BLaER1 (cell line): Measurements from ENCODE around the gene IL1RL1.

ENCODE experiments used
- H3K27ac ChIP-seq: shearing (Covaris generic); formaldehyde crosslinking; 2 replicates; pipeline ENCODE4 v1.8.1; 2022
- H3K27me3 ChIP-seq: shearing (Covaris generic); formaldehyde crosslinking; 2 replicates; pipeline ENCODE4 v1.8.1; 2022
- H3K36me3 ChIP-seq: shearing (Covaris generic); formaldehyde crosslinking; 2 replicates; pipeline ENCODE4 v1.8.1; 2022
- H3K4me1 ChIP-seq: shearing (Covaris generic); formaldehyde crosslinking; 2 replicates; pipeline ENCODE4 v1.8.1; 2022
- H3K4me2 ChIP-seq: shearing (Covaris generic); formaldehyde crosslinking; 2 replicates; pipeline ENCODE4 v1.8.1; 2022
- H3K4me3 ChIP-seq: shearing (Covaris generic); formaldehyde crosslinking; 2 replicates; pipeline ENCODE4 v1.8.1; 2022
- H3K9ac ChIP-seq: shearing (Covaris generic); formaldehyde crosslinking; 2 replicates; pipeline ENCODE4 v1.8.1; 2022
- H3K9me3 ChIP-seq: shearing (Covaris generic); formaldehyde crosslinking; 2 replicates; pipeline ENCODE4 v1.8.1; 2022
- H4K20me1 ChIP-seq: shearing (Covaris generic); formaldehyde crosslinking; 2 replicates; pipeline ENCODE4 v1.8.1; 2022
- Cebpa-rat ChIP-seq: shearing (Covaris generic); IDR thresholded peaks from 2 replicates; pipeline ENCODE4 v1.8.1; 2022

IL1RL1 gene

GRCh38 chr2:102386004-102386403 lies 74.6 kb downstream of the IL1RL1 start:
- Histone ChIP-seq H3K27me3 (no peaks in the 10 kb centered on the region), H3K4me2 (no peak overlapping the region), H3K27ac (no peak overlapping the region), H3K4me3 (no peak overlapping the region), H3K36me3 (no peaks in the 10 kb centered on the region), H4K20me1 (no peaks in the 10 kb centered on the region), H3K9me3 (peaks cover 20% of the 10 kb centered on the region), H3K9ac (no peak overlapping the region), H3K4me1 (no peaks in the 10 kb centered on the region)
- TF ChIP-seq Cebpa-rat: no peak

GRCh38 chr2:102386867-102387541 lies 75.6 kb downstream of the IL1RL1 start:
- Histone ChIP-seq H3K27me3 (no peaks in the 10 kb centered on the region), H3K9me3 (peaks cover 20% of the 10 kb centered on the region), H3K9ac (no peak overlapping the region), H3K36me3 (no peaks in the 10 kb centered on the region), H3K4me2 (no peak overlapping the region), H3K4me1 (no peaks in the 10 kb centered on the region), H3K4me3 (no peak overlapping the region), H3K27ac (no peak overlapping the region), H4K20me1 (no peaks in the 10 kb centered on the region)
- no peak for TF ChIP-seq Cebpa-rat

- Histone ChIP-seq H4K20me1 (no peaks in the 10 kb centered on the region), H3K36me3 (no peaks in the 10 kb centered on the region), H3K4me1 (no peaks in the 10 kb centered on the region), H3K4me2 (no peak overlapping the region), H3K9me3 (peaks cover 16% of the 10 kb centered on the region), H3K27ac (no peak overlapping the region), H3K4me3 (no peak overlapping the region), H3K27me3 (no peaks in the 10 kb centered on the region), H3K9ac (no peak overlapping the region)
- no peak for TF ChIP-seq Cebpa-rat
These were observed 76.6 kb downstream of the IL1RL1 start for GRCh38 chr2:102387763-102388546.

- Histone ChIP-seq H3K27ac (no peak overlapping the region), H3K9me3 (no peaks in the 10 kb centered on the region), H3K27me3 (no peaks in the 10 kb centered on the region), H3K9ac (no peak overlapping the region), H3K4me2 (no peak overlapping the region), H3K4me1 (no peaks in the 10 kb centered on the region), H3K36me3 (no peaks in the 10 kb centered on the region), H4K20me1 (no peaks in the 10 kb centered on the region), H3K4me3 (no peak overlapping the region)
- TF ChIP-seq Cebpa-rat: no peak
These were observed 80.2 kb downstream of the IL1RL1 start for GRCh38 chr2:102391565-102391964.

- no peaks in the 10 kb centered on the region for H3K36me3 ChIP-seq
- no peaks in the 10 kb centered on the region for H4K20me1 ChIP-seq
- no peak overlapping the region for H3K27ac ChIP-seq
- H3K9ac ChIP-seq: no peak overlapping the region
- no peak overlapping the region for H3K4me3 ChIP-seq
- H3K27me3 ChIP-seq: no peaks in the 10 kb centered on the region
- no peak overlapping the region for H3K4me2 ChIP-seq
- H3K9me3 ChIP-seq: no peaks in the 10 kb centered on the region
- no peak for TF ChIP-seq Cebpa-rat
- no peaks in the 10 kb centered on the region for H3K4me1 ChIP-seq
These were observed 80.7 kb downstream of the IL1RL1 start for GRCh38 chr2:102392096-102392495.

GRCh38 chr2:102392942-102393341 lies 81.6 kb downstream of the IL1RL1 start:
- Histone ChIP-seq H3K4me2 (no peak overlapping the region), H3K4me1 (no peaks in the 10 kb centered on the region), H3K9me3 (no peaks in the 10 kb centered on the region), H4K20me1 (no peaks in the 10 kb centered on the region), H3K27me3 (no peaks in the 10 kb centered on the region), H3K36me3 (no peaks in the 10 kb centered on the region), H3K27ac (no peak overlapping the region), H3K4me3 (no peak overlapping the region), H3K9ac (no peak overlapping the region)
- TF ChIP-seq Cebpa-rat: no peak

- no peaks in the 10 kb centered on the region for H3K4me1 ChIP-seq
- no peaks in the 10 kb centered on the region for H3K27me3 ChIP-seq
- no peak overlapping the region for H3K9ac ChIP-seq
- no peak for TF ChIP-seq Cebpa-rat
- no peak overlapping the region for H3K27ac ChIP-seq
- H3K4me3 ChIP-seq: no peak overlapping the region
- H3K9me3 ChIP-seq: no peaks in the 10 kb centered on the region
- H4K20me1 ChIP-seq: no peaks in the 10 kb centered on the region
- H3K36me3 ChIP-seq: no peaks in the 10 kb centered on the region
- H3K4me2 ChIP-seq: no peak overlapping the region
These were observed 84.6 kb downstream of the IL1RL1 start for GRCh38 chr2:102396012-102396411.

GRCh38 chr2:102397209-102397608 lies 85.8 kb downstream of the IL1RL1 start:
- Histone ChIP-seq H4K20me1 (no peaks in the 10 kb centered on the region), H3K9me3 (no peaks in the 10 kb centered on the region), H3K9ac (no peak overlapping the region), H3K27ac (no peak overlapping the region), H3K27me3 (no peaks in the 10 kb centered on the region), H3K4me1 (no peaks in the 10 kb centered on the region), H3K4me3 (no peak overlapping the region), H3K36me3 (no peaks in the 10 kb centered on the region), H3K4me2 (no peak overlapping the region)
- no peak for TF ChIP-seq Cebpa-rat

- TF ChIP-seq Cebpa-rat: no peak
- no peaks in the 10 kb centered on the region for H4K20me1 ChIP-seq
- no peak overlapping the region for H3K4me3 ChIP-seq
- H3K4me1 ChIP-seq: no peaks in the 10 kb centered on the region
- no peaks in the 10 kb centered on the region for H3K27me3 ChIP-seq
- H3K9me3 ChIP-seq: no peaks in the 10 kb centered on the region
- H3K27ac ChIP-seq: no peak overlapping the region
- no peaks in the 10 kb centered on the region for H3K36me3 ChIP-seq
- no peak overlapping the region for H3K9ac ChIP-seq
- no peak overlapping the region for H3K4me2 ChIP-seq
These were observed 88.3 kb downstream of the IL1RL1 start for GRCh38 chr2:102399499-102400141.

- no peak for TF ChIP-seq Cebpa-rat
- Histone ChIP-seq H3K4me2 (no peak overlapping the region), H3K9me3 (no peaks in the 10 kb centered on the region), H4K20me1 (no peaks in the 10 kb centered on the region), H3K36me3 (no peaks in the 10 kb centered on the region), H3K4me3 (no peak overlapping the region), H3K27ac (no peak overlapping the region), H3K27me3 (no peaks in the 10 kb centered on the region), H3K9ac (no peak overlapping the region), H3K4me1 (no peaks in the 10 kb centered on the region)
These were observed 90.1 kb downstream of the IL1RL1 start for GRCh38 chr2:102401456-102401855.
